Esophagus muscularis mucosa (tissue), 4 donors: Measurements from ENCODE around the gene RFNG.

ENCODE experiments used
- EP300 ChIP-seq: sonication (generic); formaldehyde crosslinking; IDR thresholded peaks from one replicate; pipeline ENCODE4 v1.6.1; 2017; ENCODE audit warnings: antibody characterized with exemption
- POLR2A ChIP-seq: fragments of 450-650 bp; IDR thresholded peaks from one replicate; pipeline ENCODE4 v1.6.1; 2017; ENCODE audit warnings: antibody characterized with exemption, moderate library complexity, mild to moderate bottlenecking, low read depth
- POLR2AphosphoS5 ChIP-seq, 2 donors: sonication (generic); formaldehyde crosslinking; IDR thresholded peaks; one replicate each; pipeline ENCODE4 v1.6.1; 2017; ENCODE audit warnings: antibody characterized with exemption in 2 of 2
- TF ChIP-seq, protein P1 (sequence below), 3 experiments: fragments of 200-600 bp in 2 of 3; fragments of 450-650 bp in 1 of 3; sonication (generic) in 2 of 3; IDR thresholded peaks; one replicate each; pipeline ENCODE4 v1.5.1; 2017 to 2019; ENCODE audit warnings: antibody characterized with exemption in 3 of 3, mild to moderate bottlenecking in 2 of 3, moderate library complexity in 1 of 3

DNA sequence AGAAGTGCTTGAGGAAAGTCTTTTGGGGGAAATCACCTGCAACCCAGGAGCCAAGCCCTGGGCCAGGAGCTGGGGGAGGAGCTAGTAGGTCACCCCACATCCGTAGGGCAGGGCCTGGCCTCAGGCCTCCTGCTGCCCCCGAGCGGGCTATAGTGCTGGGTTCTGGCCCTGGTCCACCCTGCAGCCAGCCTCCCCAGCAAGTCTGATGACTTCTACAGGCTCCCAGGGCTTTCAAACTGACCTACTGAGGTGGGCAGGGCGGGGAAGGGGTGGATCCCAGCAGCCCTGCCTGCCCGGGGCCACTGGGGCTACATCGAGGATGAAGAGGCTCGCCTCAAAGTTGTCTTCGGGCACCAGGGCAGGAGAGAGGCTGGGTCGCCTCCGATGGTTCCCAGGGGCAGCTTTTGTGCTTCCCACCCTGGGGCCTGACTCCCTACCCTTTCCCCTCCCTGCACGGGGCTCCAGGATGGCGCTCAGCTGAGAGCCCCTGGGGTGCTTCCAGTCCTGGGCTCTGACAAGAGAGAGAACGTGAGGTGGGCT is 33.9 kb downstream of the RFNG start:
- TF ChIP-seq EP300 (no peak), POLR2AphosphoS5 (IDR thresholded peaks at IDR 0.05) (no peak), POLR2A (no peak)
- TF ChIP-seq, protein P1, sequence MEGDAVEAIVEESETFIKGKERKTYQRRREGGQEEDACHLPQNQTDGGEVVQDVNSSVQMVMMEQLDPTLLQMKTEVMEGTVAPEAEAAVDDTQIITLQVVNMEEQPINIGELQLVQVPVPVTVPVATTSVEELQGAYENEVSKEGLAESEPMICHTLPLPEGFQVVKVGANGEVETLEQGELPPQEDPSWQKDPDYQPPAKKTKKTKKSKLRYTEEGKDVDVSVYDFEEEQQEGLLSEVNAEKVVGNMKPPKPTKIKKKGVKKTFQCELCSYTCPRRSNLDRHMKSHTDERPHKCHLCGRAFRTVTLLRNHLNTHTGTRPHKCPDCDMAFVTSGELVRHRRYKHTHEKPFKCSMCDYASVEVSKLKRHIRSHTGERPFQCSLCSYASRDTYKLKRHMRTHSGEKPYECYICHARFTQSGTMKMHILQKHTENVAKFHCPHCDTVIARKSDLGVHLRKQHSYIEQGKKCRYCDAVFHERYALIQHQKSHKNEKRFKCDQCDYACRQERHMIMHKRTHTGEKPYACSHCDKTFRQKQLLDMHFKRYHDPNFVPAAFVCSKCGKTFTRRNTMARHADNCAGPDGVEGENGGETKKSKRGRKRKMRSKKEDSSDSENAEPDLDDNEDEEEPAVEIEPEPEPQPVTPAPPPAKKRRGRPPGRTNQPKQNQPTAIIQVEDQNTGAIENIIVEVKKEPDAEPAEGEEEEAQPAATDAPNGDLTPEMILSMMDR (IDR thresholded peaks at IDR 0.05): no peak
